ENCODE data around the gene TLE2.
A peak's percentile ranks its signal among the peaks of the same experiment; 100 is the strongest.
"Not testable (repeated sequence)": the region's sequence is repeated elsewhere in the genome, so short reads cannot be mapped to it uniquely, and the experiment has no call there.

TLE2 gene

GRCh38 chr19:3012621-3013262, 16.3 kb downstream of the TLE2 start:
- no peak for DNase-seq

- not testable (repeated sequence) for DNase-seq
These were observed 17.0 kb downstream of the TLE2 start for GRCh38 chr19:3012059-3012458.

DNA sequence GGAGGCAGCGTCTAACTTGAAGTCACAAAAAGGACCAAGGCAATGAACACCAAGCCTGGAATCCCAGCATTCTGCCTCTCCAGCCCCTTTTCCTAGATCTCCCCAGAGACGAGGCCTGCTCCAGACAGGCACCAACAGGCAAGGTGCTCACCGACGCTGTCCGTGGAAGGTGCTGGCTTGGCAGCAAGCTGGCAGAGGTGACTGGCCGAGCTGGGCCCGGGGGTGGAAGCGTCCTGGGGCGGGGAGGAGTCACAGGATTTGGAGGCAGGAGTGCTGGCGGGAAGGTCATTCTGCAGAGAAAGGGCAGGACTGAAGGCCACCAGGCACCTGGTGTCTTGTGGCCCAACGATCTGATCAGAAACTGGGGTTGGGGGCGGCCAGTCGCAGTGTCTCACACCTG, 18.2 kb downstream of the TLE2 start:
- no peak for DNase-seq

DNA sequence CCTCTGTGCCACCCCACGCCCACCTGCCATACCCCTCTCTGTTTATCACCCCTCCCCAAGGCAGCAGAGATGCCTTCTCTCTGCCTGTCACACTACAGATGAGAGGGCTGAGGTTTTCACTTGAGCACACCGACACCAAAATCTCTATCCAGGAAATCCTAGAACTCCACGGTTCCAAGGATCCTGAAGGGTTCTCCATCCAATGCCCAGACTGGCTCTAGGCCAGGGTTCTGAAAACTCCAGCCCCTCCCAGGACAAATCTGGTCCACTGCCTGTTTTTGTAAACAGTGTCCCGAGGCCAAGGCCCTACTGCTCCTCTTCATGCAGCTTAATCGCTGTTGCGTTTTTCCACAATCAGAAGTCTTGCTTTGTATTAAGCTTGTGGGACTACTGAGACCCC, 20.1 kb downstream of the TLE2 start:
- DNase-seq = no peak

DNA sequence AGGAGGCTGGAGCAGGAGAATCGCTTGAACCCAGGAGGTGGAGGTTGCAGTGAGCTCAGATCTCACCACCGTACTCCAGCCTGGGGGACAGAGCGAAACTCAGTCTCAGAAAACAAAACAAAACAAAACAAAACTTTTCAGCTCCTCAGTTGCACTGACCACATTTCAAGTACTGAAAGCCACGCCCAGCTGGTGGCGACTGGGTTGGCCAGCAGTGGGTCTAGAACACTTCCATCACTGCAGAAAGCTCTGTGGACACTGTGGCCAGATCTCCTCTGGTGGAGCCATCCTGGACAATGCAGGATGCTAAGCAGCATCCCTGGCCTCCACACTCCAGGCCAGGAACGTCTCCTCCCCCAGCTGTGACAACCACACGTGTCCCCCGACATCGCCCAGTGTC, 21.1 kb downstream of the TLE2 start:
- DNase-seq = no peak

GRCh38 chr19:3006075-3006767, 22.9 kb downstream of the TLE2 start:
- DNase-seq = peak; percentile 63

DNA sequence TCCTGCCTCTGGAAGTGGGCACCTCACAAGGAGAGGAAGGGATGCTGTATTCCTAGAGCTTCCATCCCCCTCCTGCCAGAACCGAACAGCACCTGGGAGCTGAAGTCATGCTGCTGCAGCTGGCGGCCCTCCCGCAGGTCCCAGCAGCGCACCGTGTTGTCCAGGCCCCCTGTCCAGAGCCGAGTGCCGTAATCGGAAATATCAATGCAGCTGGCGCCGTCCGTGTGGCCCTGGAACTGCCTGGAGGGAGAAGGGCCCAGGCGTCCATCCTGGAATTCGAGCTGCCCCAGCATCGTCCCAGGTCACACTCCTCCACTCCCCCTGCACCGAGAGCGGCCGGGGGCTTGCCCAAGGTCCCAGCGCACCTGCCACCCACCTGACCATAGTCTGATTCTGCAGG, 23.7 kb downstream of the TLE2 start:
- DNase-seq = no peak

- DNase-seq = no peak
These were observed 24.6 kb downstream of the TLE2 start for GRCh38 chr19:3004522-3004921.

DNA sequence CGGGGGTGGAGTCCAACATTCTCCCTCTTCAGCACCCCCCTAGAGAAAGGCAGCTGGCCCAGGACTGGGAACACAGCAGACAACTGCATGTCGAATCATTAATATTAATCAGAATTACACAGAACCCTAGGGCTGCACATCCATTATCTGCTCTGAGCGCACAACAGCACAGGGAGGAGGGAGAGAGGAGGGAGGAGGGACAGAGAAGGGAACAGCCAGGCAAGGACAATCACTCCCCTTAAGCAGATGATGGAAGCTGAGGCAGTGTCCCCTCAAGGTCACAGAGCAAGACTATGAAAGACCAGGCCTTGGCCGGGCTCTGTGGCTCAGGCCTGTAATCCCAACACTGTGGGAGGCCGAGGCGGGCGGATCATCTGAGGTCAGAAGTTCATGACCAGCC, 26.0 kb downstream of the TLE2 start:
- DNase-seq = no peak

- no peak for DNase-seq
These were observed 27.8 kb downstream of the TLE2 start for GRCh38 chr19:3001235-3001800.

DNA sequence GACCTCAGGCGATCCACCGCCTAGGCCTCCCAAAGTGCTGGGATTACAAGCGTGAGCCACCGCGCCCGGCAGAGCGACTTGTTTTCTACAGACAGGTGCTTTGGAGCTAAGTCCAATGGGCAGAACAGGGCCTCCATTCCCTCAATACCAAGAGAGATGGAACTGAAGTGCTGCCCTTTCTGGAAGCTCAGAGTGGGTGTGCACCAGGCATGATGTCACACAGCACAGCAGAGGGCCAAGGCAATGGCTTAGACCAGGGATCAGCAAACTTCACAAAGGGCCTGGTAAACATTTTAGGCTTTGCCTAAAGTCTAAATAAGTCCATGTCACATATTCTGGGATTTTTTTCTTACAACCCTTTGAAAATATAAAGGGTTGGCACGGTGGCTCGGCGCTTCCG, 30.4 kb downstream of the TLE2 start:
- DNase-seq = no peak

DNA sequence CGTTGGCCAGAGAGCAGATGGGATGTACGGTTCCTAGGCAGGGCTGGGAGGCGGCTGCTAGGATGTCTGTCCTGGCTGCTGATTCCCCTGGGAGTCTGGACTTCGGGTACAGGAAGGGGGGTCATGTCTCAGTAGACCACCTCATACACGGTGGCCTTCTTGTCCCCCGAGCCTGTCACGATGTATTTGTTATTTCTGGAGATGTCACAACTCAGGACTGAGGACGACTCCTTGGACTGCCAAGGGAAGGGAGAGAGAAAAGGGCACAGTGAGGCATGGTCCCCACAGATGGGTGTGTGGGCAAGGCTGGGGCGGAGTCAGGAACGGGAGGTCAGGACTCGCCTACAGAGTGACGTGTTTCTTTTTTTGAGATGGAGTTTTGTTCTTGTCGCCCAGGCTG, 31.4 kb downstream of the TLE2 start:
- DNase-seq = no peak

DNA sequence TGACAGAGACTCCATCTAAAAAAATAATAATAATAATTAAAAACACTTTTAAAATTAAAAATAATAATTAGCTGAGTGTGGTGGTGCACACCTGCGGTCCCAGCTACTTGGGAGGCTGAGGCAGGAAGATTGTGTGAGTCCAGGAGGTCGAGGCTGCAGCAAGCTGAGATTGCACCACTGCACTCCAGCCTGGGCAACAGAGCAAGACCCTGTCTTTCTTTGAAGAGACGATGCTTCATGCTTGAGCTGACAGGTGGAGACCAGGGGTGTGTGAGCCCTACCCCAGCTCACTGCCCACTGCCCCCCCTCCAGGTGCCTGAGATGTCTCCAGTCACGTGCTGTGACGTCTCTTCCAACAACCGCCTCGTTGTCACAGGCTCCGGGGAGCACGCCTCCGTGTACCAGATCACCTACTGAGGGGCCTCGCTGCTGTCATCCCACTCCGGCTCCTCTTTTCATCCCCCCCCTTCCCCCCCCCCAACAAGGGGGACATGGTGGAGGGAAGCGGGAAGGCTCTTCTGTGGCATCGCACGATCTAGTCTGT, 34.4 kb downstream of the TLE2 start:
- DNase-seq = no peak

- DNase-seq = no peak
These were observed 35.5 kb downstream of the TLE2 start for GRCh38 chr19:2993579-2993978.

- DNase-seq = no peak
These were observed 36.1 kb downstream of the TLE2 start for GRCh38 chr19:2992958-2993357.

DNA sequence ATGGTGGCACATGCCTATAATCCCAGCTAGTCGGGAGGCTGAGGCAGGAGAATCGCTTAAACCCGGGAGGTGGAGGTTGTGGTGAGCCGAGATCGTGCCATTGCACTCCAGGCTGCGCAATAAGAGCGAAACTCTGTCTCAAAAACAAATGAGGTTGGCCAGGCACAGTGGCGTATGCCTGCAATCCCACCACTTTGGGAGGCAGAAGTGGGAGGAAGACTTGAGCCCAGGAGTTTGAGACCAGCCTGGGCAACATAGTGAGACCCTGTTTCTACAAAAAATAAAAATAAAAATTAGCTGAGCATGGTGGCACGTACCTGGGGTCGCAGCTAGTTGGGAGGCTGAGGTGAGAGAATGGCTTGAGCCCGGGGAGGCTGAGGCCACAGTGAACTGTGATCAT, 36.7 kb downstream of the TLE2 start:
- not testable (repeated sequence) for DNase-seq

GRCh38 chr19:2989236-2989946, 39.7 kb downstream of the TLE2 start:
- DNase-seq = no peak

DNA sequence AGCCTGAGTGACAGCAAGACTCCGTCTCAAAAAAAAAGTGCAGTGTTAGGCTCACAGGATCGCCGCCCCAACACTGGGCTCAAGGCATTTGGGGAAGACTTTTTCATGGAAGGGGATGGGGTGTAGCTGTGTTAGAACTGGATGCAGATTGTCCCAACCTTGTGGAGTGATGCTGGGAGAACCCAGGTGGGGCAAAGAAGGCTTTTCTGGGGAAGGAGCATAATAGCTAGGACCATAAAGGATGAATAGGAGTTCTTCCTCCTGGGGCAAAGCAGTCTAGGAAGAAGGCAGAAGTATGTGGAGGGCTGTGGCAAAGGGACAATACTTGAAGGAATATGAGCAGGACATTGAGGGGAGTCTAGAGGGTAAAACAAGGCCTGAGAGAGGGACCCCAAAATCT, 40.5 kb downstream of the TLE2 start:
- no peak for DNase-seq

- no peak for DNase-seq
These were observed 41.3 kb downstream of the TLE2 start for GRCh38 chr19:2987797-2988196.

DNA sequence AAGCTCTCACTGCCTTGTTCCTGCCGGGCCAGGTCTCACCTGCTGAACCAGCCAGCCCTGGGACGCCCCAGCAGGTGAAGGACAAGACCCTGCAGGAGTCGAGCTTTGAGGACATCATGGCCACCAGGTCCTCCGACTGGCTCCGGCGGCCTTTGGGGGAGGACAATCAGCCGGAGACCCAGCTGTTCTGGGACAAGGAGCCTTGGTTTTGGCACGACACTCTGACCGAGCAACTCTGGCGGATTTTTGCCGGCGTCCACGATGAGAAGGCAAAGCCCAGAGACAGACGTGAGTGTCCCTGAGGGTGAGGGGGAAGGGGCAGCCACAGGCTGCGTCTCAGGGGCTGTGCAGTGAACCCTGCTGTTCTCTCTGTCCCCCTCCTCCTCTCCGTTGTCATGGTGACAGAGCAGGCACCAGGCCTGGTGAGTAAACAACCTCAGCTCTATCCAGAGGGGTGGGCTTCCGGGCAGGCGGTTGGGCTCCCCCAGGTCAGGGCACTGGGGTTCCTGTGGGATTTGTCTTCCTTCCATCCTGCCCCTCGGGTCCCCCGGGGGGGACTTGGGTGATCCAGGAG, 42.0 kb downstream of the TLE2 start:
- no peak for DNase-seq

GRCh38 chr19:2984215-2984528, 44.9 kb downstream of the TLE2 start:
- no peak for DNase-seq

GRCh38 chr19:2983351-2984214, 45.5 kb downstream of the TLE2 start:
- DNase-seq = no peak

DNA sequence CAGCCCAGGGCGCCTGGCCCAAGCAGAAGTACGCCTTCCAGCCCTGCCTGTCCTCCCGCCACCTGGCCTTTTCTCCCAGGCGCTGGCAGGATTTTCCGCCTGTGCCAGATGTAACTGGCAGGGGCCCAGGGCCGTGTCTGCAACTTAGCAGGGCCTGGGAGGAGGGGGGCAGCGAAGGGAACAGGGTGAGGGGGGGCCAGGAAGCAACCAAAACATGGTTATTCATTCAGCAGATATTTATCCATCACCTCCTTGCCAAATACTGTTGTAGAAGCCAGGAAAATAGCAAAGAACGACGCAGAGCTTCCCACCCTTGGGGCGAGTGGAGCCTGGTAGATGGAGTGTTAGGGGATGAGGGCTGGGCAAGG, 46.1 kb downstream of the TLE2 start:
- no peak for DNase-seq
